ENCODE results near the gene CELF5. TPM values are rescaled to one million over a fixed set of nuclear protein-coding genes. Genes with fewer than 3 reads are reported as not detected.
"Not testable (repeated sequence)": the region's sequence is repeated elsewhere in the genome, so short reads cannot be mapped to it uniquely, and the experiment has no call there.

Gene CELF5
- total RNA-seq, 2 donors from 2014 or later, result 0.24 to 0.26 TPM

- H3K27ac Mint-ChIP-seq, result peak overlapping the region; percentile 54
- no peaks in the 10 kb centered on the region for H3K9me3 Mint-ChIP-seq
- peaks cover 2% of the 10 kb centered on the region for H3K36me3 Mint-ChIP-seq (ENCODE audit: low read depth)
- no peaks in the 10 kb centered on the region for H3K27me3 Mint-ChIP-seq
- no peaks in the 10 kb centered on the region for H3K4me1 Mint-ChIP-seq
- peak; percentile 95 for ATAC-seq (replicated peaks)
- H3K4me3 Mint-ChIP-seq, result no peak overlapping the region
Observed at GRCh38 chr19:3210347-3211017, 14.0 kb upstream of the CELF5 start.

GRCh38 chr19:3211191-3211590 is 13.3 kb upstream of the CELF5 start:
- Mint-ChIP-seq H3K9me3 (no peaks in the 10 kb centered on the region), H3K36me3 (ENCODE audit: low read depth) (no peaks in the 10 kb centered on the region), H3K27ac (peak overlapping the region; percentile 54), H3K27me3 (no peaks in the 10 kb centered on the region), H3K4me1 (no peaks in the 10 kb centered on the region), H3K4me3 (no peak overlapping the region)
- ATAC-seq (replicated peaks), result no peak

GRCh38 chr19:3213159-3213558 is 11.3 kb upstream of the CELF5 start:
- no peaks in the 10 kb centered on the region for H3K9me3 Mint-ChIP-seq
- H3K27ac Mint-ChIP-seq, result no peak overlapping the region

GRCh38 chr19:3216874-3217273 is 7.6 kb upstream of the CELF5 start:
- H3K36me3 Mint-ChIP-seq (ENCODE audit: low read depth), result no peaks in the 10 kb centered on the region
- H3K4me1 Mint-ChIP-seq, result no peaks in the 10 kb centered on the region
- H3K9me3 Mint-ChIP-seq, result no peaks in the 10 kb centered on the region
- H3K27ac Mint-ChIP-seq, result no peak overlapping the region
- ATAC-seq (replicated peaks), result no peak
- no peaks in the 10 kb centered on the region for H3K27me3 Mint-ChIP-seq
- no peak overlapping the region for H3K4me3 Mint-ChIP-seq

More at GRCh38 chr19:3213159-3213558, 11.3 kb upstream of the CELF5 start:
- ATAC-seq (replicated peaks), result no peak
- H3K27me3 Mint-ChIP-seq, result no peaks in the 10 kb centered on the region
- H3K36me3 Mint-ChIP-seq (ENCODE audit: low read depth), result no peaks in the 10 kb centered on the region
- H3K4me3 Mint-ChIP-seq, result no peak overlapping the region
- H3K4me1 Mint-ChIP-seq, result no peaks in the 10 kb centered on the region

- no peak for ATAC-seq (replicated peaks)
- H3K4me3 Mint-ChIP-seq, result no peak overlapping the region
- H3K27me3 Mint-ChIP-seq, result no peaks in the 10 kb centered on the region
- H3K36me3 Mint-ChIP-seq (ENCODE audit: low read depth), result no peaks in the 10 kb centered on the region
- no peaks in the 10 kb centered on the region for H3K9me3 Mint-ChIP-seq
- no peaks in the 10 kb centered on the region for H3K4me1 Mint-ChIP-seq
- no peak overlapping the region for H3K27ac Mint-ChIP-seq
Observed at GRCh38 chr19:3220576-3220975, 3.9 kb upstream of the CELF5 start.

- H3K4me3 Mint-ChIP-seq, result not testable (repeated sequence)
Observed at GRCh38 chr19:3221576-3221975, 2.9 kb upstream of the CELF5 start.

GRCh38 chr19:3222709-3223108 is 1.8 kb upstream of the CELF5 start:
- H3K9me3 Mint-ChIP-seq, result no peaks in the 10 kb centered on the region
- peaks cover under 1% of the 10 kb centered on the region for H3K4me1 Mint-ChIP-seq
- H3K27ac Mint-ChIP-seq, result no peak overlapping the region
- H3K36me3 Mint-ChIP-seq (ENCODE audit: low read depth), result no peaks in the 10 kb centered on the region
- no peak for ATAC-seq (replicated peaks)
- peaks cover 12% of the 10 kb centered on the region for H3K27me3 Mint-ChIP-seq
- H3K4me3 Mint-ChIP-seq, result no peak overlapping the region

More at GRCh38 chr19:3221576-3221975, 2.9 kb upstream of the CELF5 start:
- H3K4me1 Mint-ChIP-seq; H3K9me3 Mint-ChIP-seq; H3K27me3 Mint-ChIP-seq; H3K27ac Mint-ChIP-seq; ATAC-seq (replicated peaks); H3K36me3 Mint-ChIP-seq (ENCODE audit: low read depth): not testable (repeated sequence)

GRCh38 chr19:3225169-3225485 is 666 bp downstream of the CELF5 start:
- Mint-ChIP-seq H3K27me3 (peaks cover 17% of the 10 kb centered on the region), H3K36me3 (ENCODE audit: low read depth) (no peaks in the 10 kb centered on the region), H3K4me3 (no peak overlapping the region), H3K27ac (no peak overlapping the region), H3K4me1 (peaks cover 5% of the 10 kb centered on the region), H3K9me3 (no peaks in the 10 kb centered on the region)
- ATAC-seq (replicated peaks), result no peak

- ATAC-seq (replicated peaks), result no peak
- Mint-ChIP-seq H3K4me3 (no peak overlapping the region), H3K9me3 (no peaks in the 10 kb centered on the region), H3K27ac (no peak overlapping the region), H3K4me1 (peaks cover 5% of the 10 kb centered on the region), H3K27me3 (peaks cover 17% of the 10 kb centered on the region), H3K36me3 (ENCODE audit: low read depth) (no peaks in the 10 kb centered on the region)
Observed at GRCh38 chr19:3225677-3226093, 1.2 kb downstream of the CELF5 start.

- no peak overlapping the region for H3K27ac Mint-ChIP-seq
- H3K36me3 Mint-ChIP-seq (ENCODE audit: low read depth), result no peaks in the 10 kb centered on the region
- no peak for ATAC-seq (replicated peaks)
- no peak overlapping the region for H3K4me3 Mint-ChIP-seq
- peaks cover 5% of the 10 kb centered on the region for H3K4me1 Mint-ChIP-seq
- H3K9me3 Mint-ChIP-seq, result no peaks in the 10 kb centered on the region
- H3K27me3 Mint-ChIP-seq, result peaks cover 17% of the 10 kb centered on the region
Observed at GRCh38 chr19:3227054-3227626, 2.7 kb downstream of the CELF5 start.

GRCh38 chr19:3229346-3229743 is 4.9 kb downstream of the CELF5 start:
- peaks cover 23% of the 10 kb centered on the region for H3K27me3 Mint-ChIP-seq

GRCh38 chr19:3229888-3230496 is 5.5 kb downstream of the CELF5 start:
- no peak for ATAC-seq (replicated peaks)
- Mint-ChIP-seq H3K4me1 (peaks cover 5% of the 10 kb centered on the region), H3K9me3 (no peaks in the 10 kb centered on the region), H3K4me3 (no peak overlapping the region), H3K36me3 (ENCODE audit: low read depth) (no peaks in the 10 kb centered on the region), H3K27ac (no peak overlapping the region), H3K27me3 (peaks cover 23% of the 10 kb centered on the region)

More at GRCh38 chr19:3229346-3229743, 4.9 kb downstream of the CELF5 start:
- ATAC-seq (replicated peaks), result no peak
- Mint-ChIP-seq H3K4me3 (no peak overlapping the region), H3K27ac (no peak overlapping the region), H3K9me3 (no peaks in the 10 kb centered on the region), H3K4me1 (peaks cover 5% of the 10 kb centered on the region), H3K36me3 (ENCODE audit: low read depth) (no peaks in the 10 kb centered on the region)

GRCh38 chr19:3231288-3231687 is 6.8 kb downstream of the CELF5 start:
- no peak for ATAC-seq (replicated peaks)
- Mint-ChIP-seq H3K4me3 (no peak overlapping the region), H3K27ac (no peak overlapping the region), H3K9me3 (no peaks in the 10 kb centered on the region), H3K27me3 (peaks cover 22% of the 10 kb centered on the region), H3K36me3 (ENCODE audit: low read depth) (no peaks in the 10 kb centered on the region), H3K4me1 (peaks cover 5% of the 10 kb centered on the region)

GRCh38 chr19:3233116-3233515 is 8.7 kb downstream of the CELF5 start:
- Mint-ChIP-seq H3K27ac (no peak overlapping the region), H3K9me3 (no peaks in the 10 kb centered on the region), H3K36me3 (ENCODE audit: low read depth) (no peaks in the 10 kb centered on the region), H3K4me1 (peaks cover 1% of the 10 kb centered on the region), H3K4me3 (no peak overlapping the region), H3K27me3 (peaks cover 7% of the 10 kb centered on the region)
- ATAC-seq (replicated peaks), result no peak

- peaks cover 6% of the 10 kb centered on the region for H3K27me3 Mint-ChIP-seq
- no peaks in the 10 kb centered on the region for H3K4me1 Mint-ChIP-seq
Observed at GRCh38 chr19:3233831-3234230, 9.4 kb downstream of the CELF5 start.

More at GRCh38 chr19:3233831-3234230, 9.4 kb downstream of the CELF5 start:
- H3K9me3 Mint-ChIP-seq, result no peaks in the 10 kb centered on the region
- no peak for ATAC-seq (replicated peaks)
- no peak overlapping the region for H3K27ac Mint-ChIP-seq
- H3K4me3 Mint-ChIP-seq, result no peak overlapping the region
- no peaks in the 10 kb centered on the region for H3K36me3 Mint-ChIP-seq (ENCODE audit: low read depth)

Data from activated T-helper 17 cell treated with anti-CD3 and anti-CD28 coated beads, Interleukin-2, amount 50 U/mL, for 72 hours (primary cell).